ENCODE results near the gene TAPBPL.

Gene TAPBPL

GRCh38 chr12:6437586-6437985, 14.3 kb upstream of the TAPBPL start:
- no peak for DNase-seq

GRCh38 chr12:6438345-6438744, 13.5 kb upstream of the TAPBPL start:
- DNase-seq, result no peak

GRCh38 chr12:6440391-6440790, 11.5 kb upstream of the TAPBPL start:
- DNase-seq, result no peak

- no peak for DNase-seq
Measured at GRCh38 chr12:6442836-6443235, 9.0 kb upstream of the TAPBPL start.

- no peak for DNase-seq
Measured at GRCh38 chr12:6443361-6443983, 8.4 kb upstream of the TAPBPL start.

DNA sequence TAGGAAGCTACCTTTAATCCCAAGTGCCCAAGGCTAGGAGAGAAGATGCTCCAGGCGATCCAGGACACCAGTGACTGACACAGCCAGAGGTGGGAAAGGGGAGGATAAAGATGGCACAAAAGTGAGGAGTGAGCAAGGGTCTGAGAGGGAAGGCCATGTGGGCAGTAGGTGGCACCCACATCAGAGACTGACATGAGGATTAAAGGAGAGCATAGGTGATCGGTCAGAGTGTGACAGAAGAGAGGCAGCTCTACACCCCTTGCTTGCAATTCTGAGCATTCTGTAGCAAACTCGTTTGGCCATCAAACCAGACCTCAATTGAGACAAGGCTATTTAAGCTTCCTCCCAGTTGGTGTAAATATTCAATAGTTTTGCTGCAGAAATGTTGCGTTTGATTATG, 7.8 kb upstream of the TAPBPL start:
- no peak for DNase-seq

GRCh38 chr12:6444704-6445688, 6.8 kb upstream of the TAPBPL start, which contains the start of gene CD27:
Gene CD27 (plus strand): TSS chr12:6444955. CDS start chr12:6445096, 141 bp downstream.
- DNase-seq, result no peak

- no peak for DNase-seq
Measured at GRCh38 chr12:6450091-6450868, 1.6 kb upstream of the TAPBPL start.

DNA sequence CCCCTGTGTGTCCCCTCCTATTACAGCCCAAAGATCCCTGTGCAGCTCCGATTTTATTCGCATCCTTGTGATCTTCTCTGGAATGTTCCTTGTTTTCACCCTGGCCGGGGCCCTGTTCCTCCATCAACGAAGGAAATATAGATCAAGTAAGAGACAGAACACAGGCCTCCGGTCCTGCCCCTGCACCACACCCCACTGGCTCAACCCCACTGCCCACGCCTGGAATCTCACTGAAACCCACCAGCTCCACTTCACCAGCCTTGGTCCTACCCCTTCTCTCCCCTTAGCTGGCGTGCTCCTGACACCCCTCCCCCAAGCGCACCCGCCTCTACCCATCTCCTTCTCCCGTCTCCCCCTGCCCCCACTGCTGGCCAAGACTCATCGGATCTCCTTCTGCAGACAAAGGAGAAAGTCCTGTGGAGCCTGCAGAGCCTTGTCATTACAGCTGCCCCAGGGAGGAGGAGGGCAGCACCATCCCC, 934 bp upstream of the TAPBPL start:
- DNase-seq, result no peak

- DNase-seq, result no peak
Measured at GRCh38 chr12:6452245-6452943, 552 bp downstream of the TAPBPL start.

DNA sequence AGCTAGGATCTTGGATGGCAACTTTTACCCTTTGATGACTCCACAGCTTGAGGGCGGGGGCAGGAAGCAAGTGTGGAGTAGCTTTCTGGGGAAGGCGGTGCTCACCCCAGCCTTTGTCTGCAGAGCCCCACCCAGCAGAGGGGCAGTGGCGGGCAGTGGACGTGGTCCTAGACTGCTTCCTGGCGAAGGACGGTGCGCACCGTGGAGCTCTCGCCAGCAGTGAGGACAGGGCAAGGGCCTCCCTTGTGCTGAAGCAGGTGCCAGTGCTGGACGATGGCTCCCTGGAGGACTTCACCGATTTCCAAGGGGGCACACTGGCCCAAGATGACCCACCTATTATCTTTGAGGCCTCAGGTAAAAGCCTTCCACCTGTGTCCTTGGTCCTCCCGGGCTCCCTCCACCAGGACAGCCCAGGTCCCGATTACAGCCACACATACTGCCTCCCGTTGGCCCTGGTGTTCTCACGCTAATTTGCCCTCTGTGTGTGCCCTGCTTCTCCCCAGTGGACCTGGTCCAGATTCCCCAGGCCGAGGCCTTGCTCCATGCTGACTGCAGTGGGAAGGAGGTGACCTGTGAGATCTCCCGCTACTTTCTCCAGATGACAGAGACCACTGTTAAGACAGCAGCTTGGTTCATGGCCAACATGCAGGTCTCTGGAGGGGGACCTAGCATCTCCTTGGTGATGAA, 1.2 kb downstream of the TAPBPL start:
- no peak for DNase-seq

GRCh38 chr12:6457220-6457945, 5.5 kb downstream of the TAPBPL start:
- no peak for DNase-seq

- no peak for DNase-seq
Measured at GRCh38 chr12:6458281-6459003, 6.6 kb downstream of the TAPBPL start.

GRCh38 chr12:6459004-6459337, 7.1 kb downstream of the TAPBPL start:
- DNase-seq, result no peak

DNA sequence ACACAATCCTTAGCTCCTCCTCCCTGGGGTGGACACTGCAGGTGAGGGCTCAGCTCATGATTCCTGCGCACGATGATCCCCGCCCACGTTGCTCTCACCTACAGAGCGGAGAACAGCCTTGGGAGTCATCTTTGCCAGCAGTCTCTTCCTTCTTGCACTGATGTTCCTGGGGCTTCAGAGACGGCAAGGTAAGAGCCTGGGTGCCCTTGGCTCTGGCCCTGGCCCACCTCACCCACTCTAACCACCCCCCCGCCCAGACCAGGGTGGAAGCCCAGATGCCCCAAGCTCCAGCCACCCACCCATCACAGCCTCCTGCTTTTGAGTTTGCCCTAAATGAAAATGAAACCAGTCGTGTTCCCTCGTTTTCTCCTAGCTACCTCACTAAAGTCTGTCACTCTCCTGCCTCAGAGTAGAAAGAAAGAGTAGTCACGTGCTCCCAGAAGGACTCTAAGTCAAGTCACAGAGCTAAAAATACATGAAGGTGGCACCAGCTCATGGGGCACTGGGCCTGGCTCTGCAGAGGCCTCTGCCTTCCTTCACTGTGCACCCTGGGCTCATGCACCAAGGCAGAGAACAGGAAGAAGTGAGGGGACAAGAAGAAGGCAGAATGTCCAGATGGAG, 9.0 kb downstream of the TAPBPL start:
- DNase-seq, result no peak

DNA sequence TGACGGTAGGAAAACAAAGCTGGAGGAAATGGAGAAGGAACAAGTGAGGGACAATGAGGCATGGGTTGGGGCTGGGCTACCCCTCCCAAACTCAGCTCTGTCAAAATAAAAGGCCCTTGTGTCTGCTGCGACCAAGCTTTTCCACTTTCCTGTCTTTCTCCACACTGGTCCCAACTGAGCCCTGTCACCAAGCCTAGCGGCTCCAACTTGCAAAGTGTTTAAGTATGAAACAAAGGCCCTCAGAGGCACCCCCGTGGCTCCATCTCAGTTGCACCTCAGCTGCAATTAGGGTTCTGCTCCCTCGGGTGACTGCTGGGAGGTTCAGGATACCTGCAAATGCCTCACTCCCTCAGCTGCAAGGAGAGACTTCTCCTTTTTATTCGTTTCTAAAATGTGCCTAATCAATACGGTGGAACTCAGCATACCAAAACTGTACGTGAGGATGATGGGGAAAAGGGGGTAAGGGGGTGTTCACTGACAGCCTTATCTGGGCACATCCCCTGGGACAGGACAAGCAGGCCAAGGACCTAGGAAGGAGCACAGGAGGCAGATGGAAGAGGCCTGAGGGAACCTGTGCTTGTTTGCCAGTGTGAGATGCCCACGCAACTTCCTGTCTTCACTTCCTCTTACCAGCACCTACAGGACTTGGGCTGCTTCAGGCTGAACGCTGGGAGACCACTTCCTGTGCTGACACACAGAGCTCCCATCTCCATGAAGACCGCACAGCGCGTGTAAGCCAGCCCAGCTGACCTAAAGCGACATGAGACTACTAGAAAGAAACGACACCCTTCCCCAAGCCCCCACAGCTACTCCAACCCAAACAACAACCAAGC, 9.8 kb downstream of the TAPBPL start:
- DNase-seq, result no peak

- no peak for DNase-seq
Measured at GRCh38 chr12:6462234-6462995, 10.6 kb downstream of the TAPBPL start.

DNA sequence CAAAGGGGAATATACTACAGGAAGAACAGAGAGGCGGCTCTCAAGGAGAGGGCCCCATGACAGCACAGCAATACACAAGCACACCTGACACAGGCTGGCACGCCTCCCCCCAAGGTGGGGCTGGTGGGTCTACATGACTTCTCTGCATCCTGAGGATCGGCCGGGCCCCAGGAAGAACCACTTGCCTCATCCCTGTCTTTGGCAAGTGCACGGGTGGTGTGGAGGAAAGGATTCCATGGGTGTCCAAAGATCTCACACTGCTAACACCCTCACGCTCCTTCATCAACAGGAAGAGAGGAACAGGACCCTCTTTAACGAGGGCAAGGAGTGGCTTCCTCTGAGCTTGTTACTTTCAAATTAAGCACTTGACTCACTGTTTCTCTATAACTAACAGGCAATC, 11.4 kb downstream of the TAPBPL start:
- no peak for DNase-seq

Data from amniotic stem cell (primary cell).